ENCODE results near the gene CCDC18. TPM values are rescaled to one million over a fixed set of nuclear protein-coding genes. Genes with fewer than 3 reads are reported as not detected.

The CCDC18 gene
- polyA plus RNA-seq, 1 donor from 2014 or later = 5.7 TPM

GRCh38 chr1:93205892-93206566, 25.5 kb downstream of the CCDC18 start:
- Histone ChIP-seq H3K9ac (ENCODE audit: low read length) (no peak overlapping the region), H3K4me3 (ENCODE audit: low read length) (no peak overlapping the region)
- no peak for TF ChIP-seq EZH2 (IDR thresholded peaks at IDR 0.05; ENCODE audit: borderline replicate concordance, insufficient read depth, low read length, poor library complexity, severe bottlenecking)
- no peak for TF ChIP-seq CTCF (IDR thresholded peaks at IDR 0.05; ENCODE audit: poor library complexity, severe bottlenecking)
- no peak for TF ChIP-seq RAD21 (conservative IDR thresholded peaks at IDR 0.05)
- TF ChIP-seq REST (IDR thresholded peaks at IDR 0.05; ENCODE audit: borderline replicate concordance) = no peak
- TF ChIP-seq MXI1 (conservative IDR thresholded peaks at IDR 0.05; ENCODE audit: poor library complexity, severe bottlenecking) = no peak
- no peak for TF ChIP-seq POLR2AphosphoS5 (IDR thresholded peaks at IDR 0.05)
- no peak for TF ChIP-seq EP300 (conservative IDR thresholded peaks at IDR 0.05; ENCODE audit: poor library complexity, severe bottlenecking)
- no peak for TF ChIP-seq SMC3 (conservative IDR thresholded peaks at IDR 0.05; ENCODE audit: poor library complexity)

GRCh38 chr1:93206567-93206954, 26.0 kb downstream of the CCDC18 start:
- no peak overlapping the region for H3K4me2 ChIP-seq (ENCODE audit: low read length)
- H3K36me3 ChIP-seq (ENCODE audit: insufficient read depth, low read length) = no peaks in the 10 kb centered on the region
- H3K9me3 ChIP-seq (ENCODE audit: low read length) = no peaks in the 10 kb centered on the region
- H2AFZ ChIP-seq (ENCODE audit: low read depth, low read length) = no peak overlapping the region
- no peaks in the 10 kb centered on the region for H3K9me2 ChIP-seq (ENCODE audit: insufficient read depth, low read length)
- TF ChIP-seq RAD21 (conservative IDR thresholded peaks at IDR 0.05) (no peak), POLR2AphosphoS5 (IDR thresholded peaks at IDR 0.05) (no peak), TAF1 (IDR thresholded peaks at IDR 0.05; ENCODE audit: low read depth) (no peak), EP300 (conservative IDR thresholded peaks at IDR 0.05; ENCODE audit: poor library complexity, severe bottlenecking) (no peak), CTCF (IDR thresholded peaks at IDR 0.05; ENCODE audit: poor library complexity, severe bottlenecking) (no peak), MXI1 (conservative IDR thresholded peaks at IDR 0.05; ENCODE audit: poor library complexity, severe bottlenecking) (no peak), REST (IDR thresholded peaks at IDR 0.05; ENCODE audit: borderline replicate concordance) (no peak), EZH2 (IDR thresholded peaks at IDR 0.05; ENCODE audit: borderline replicate concordance, insufficient read depth, low read length, poor library complexity, severe bottlenecking) (no peak), SMC3 (conservative IDR thresholded peaks at IDR 0.05; ENCODE audit: poor library complexity) (no peak)
- H3K9ac ChIP-seq (ENCODE audit: low read length) = no peak overlapping the region
- H3K4me3 ChIP-seq (ENCODE audit: low read length) = no peak overlapping the region
- H3K79me2 ChIP-seq (replicated peaks; ENCODE audit: insufficient read depth, low read length) = no peaks in the 10 kb centered on the region
- H3F3A ChIP-seq (ENCODE audit: insufficient read depth, low read length, poor library complexity, severe bottlenecking) = no peaks in the 10 kb centered on the region
- no peaks in the 10 kb centered on the region for H3K27me3 ChIP-seq (ENCODE audit: insufficient read depth, low read depth, low read length)
- no peaks in the 10 kb centered on the region for H4K20me1 ChIP-seq (ENCODE audit: insufficient read depth)
- H3K27ac ChIP-seq (ENCODE audit: low read length) = no peak overlapping the region

More at GRCh38 chr1:93205892-93206566, 25.5 kb downstream of the CCDC18 start:
- H2AFZ ChIP-seq (ENCODE audit: low read depth, low read length) = no peak overlapping the region
- H3K27ac ChIP-seq (ENCODE audit: low read length) = no peak overlapping the region
- H3K27me3 ChIP-seq (ENCODE audit: insufficient read depth, low read depth, low read length) = no peaks in the 10 kb centered on the region
- no peaks in the 10 kb centered on the region for H3K79me2 ChIP-seq (replicated peaks; ENCODE audit: insufficient read depth, low read length)
- H3K9me2 ChIP-seq (ENCODE audit: insufficient read depth, low read length) = no peaks in the 10 kb centered on the region
- no peaks in the 10 kb centered on the region for H3F3A ChIP-seq (ENCODE audit: insufficient read depth, low read length, poor library complexity, severe bottlenecking)
- H4K20me1 ChIP-seq (ENCODE audit: insufficient read depth) = no peaks in the 10 kb centered on the region
- H3K36me3 ChIP-seq (ENCODE audit: insufficient read depth, low read length) = no peaks in the 10 kb centered on the region
- H3K9me3 ChIP-seq (ENCODE audit: low read length) = no peaks in the 10 kb centered on the region
- no peak overlapping the region for H3K4me2 ChIP-seq (ENCODE audit: low read length)
